Stimulated activated CD8-positive, alpha-beta memory T cell treated with anti-CD3 and anti-CD28 coated beads, Interleukin-7, amount 100 ng/mL, for 1 hour (primary cell): ENCODE data around the gene NOX4.
"Not testable (repeated sequence)": the region's sequence is repeated elsewhere in the genome, so short reads cannot be mapped to it uniquely, and the experiment has no call there.

Experiments
- DNase-seq, 2 donors: peaks; one replicate each; pipeline ENCODE4 v3.0.0-alpha.2; 2020; ENCODE audit warnings: low read depth in 2 of 2

Gene NOX4

DNA sequence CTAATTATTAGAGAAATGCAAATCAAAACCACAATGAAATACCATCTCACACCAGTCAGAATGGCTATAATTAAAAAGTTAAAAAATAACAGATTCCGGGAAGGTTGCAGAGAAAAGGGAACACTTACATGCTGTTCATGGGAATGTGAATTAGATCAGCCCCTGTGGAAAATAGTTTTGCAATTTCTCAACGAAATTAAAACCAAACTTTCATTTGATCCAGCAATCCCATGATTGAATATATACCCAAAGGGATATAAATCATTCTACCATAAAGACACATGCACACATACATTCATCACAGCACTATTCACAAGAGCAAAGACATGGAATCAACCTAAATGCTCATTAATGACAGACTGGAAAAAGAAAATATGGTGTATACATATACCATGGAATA, 32.5 kb downstream of the NOX4 start:
- no peak for DNase-seq

DNA sequence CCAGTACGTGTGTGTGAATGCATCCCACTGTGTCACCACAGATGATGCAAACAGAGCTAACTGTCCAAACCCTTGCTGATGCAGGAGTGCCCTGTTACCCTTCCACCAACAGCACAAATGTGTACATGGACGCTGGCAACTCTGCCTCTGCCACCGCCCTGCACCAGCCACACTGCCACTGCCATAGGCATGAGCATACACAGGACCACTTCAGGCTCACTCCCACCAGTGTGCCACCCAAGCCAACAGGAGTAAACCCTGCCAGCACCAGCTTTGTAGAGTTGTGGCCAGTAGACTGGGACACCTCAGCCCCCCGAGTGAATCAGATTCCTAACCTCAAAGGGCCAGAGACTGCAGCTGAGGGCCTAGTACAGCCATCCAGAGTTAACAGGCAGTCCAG, 34.0 kb downstream of the NOX4 start:
- no peak for DNase-seq

DNA sequence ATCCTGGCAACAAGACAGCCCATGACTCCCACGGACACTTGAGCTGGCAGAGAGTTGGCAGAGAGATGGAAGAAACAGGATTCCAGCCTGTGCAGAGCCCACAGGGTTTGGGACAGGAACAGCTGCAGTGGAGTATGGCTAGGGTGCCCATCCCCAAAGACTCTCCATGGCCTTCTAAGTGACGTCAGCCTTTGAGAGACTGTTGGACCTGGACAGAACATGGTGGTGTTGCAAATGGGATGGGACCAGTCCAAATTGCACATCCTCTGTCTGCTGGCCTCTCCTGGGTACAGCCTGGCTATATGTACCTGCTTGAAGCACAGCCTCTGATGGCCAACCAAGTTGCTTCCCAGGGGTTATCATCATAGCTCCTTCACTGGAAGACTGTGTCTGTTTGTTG, 34.5 kb downstream of the NOX4 start:
- no peak for DNase-seq

DNA sequence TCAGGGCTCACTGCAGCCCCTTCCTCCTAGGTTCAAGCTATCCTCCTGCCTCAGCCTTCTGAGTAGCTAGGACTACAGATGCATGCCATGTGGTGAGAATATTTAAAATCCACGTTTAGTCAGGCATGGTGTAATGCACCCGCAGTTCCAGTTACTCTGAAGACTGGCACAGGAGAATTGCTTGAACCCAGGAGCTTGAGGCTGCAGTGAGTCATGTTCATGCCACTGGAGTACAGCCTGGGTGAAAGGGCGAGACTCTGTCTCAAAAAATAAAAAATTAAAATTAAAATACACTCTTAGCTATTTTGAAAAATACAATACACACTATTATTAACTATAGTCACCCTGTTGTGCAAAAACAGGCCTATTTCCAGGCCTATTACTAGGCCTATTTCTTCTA, 38.4 kb downstream of the NOX4 start:
- no peak for DNase-seq

DNA sequence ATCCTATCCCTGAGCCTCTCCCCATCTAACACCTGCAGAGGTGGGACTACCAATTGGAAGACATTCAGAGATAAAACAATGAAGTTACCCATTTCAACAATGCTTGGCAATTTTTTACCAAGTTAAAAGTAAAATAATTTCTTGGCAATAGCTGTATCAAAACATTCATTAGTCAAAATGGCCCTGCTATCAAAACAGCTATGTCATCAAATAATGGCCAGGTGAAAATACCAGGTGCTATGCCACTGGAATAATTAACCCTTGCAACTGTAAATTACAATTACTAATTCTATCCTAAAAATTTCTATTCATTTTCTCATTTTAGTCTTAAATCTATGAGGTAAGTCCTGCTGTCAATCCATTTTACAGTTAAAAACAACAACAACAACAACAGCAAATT, 43.3 kb downstream of the NOX4 start:
- DNase-seq = no peak

DNA sequence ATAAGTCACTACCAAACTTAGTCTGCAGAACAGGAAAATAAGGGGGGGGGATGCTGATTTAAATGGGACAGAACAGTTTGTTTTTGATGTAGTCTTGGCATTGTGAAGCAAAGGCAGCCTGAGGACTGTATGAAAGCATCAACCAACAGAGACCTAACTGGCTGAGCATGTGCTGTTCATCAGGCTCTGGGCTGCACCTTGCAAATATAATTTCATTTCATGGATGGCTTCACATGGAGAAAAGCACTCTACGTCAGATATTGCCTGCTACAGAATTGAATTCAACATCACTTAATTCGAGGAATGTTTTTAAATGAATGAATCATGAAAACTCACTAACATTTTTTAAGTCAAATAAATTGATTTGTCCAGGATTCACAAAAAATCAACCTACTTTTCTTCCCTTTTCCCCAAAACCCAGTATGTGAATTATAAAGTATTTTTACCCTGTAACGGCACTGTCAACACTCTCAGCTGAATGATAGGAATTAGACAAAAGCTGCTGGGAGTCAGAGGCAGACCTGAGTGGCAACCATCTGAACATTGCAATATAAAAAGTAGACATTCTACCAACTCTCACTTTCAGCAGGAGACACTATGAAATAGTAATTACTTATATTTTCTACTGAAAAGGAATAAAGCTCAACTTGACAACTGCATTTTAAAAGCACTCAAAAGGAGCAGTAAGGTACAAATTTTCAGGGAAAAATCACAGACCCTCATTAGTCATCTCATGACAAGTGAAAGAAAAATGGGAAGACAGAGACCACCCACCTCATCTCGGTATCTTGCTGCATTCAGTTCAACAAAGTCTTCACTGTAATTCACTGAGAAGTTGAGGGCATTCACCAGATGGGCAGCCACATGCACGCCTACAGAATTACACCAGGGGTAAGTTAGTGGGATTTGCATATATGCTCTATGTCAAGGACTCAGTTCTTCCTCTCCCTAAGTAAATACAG, 47.5 kb downstream of the NOX4 start:
- no peak for DNase-seq

DNA sequence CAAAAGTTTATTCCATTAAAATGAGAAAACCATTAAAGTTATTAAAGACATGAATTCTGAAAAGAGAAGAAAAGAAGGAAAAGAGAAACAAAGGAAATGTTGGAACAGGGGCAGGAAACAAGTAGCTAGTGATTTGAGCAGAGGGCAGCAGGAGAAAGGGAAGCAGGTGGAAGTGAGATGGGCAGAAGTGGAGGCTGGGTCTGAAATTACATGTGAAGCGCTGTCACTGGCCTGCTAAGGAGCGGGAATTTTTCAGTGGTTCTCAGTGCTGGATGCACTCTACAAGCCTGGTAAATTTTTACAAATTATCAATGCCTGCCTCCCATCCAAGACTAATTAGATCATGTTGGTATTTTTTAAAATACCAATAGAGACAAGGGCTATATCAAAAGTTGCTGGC, 48.4 kb downstream of the NOX4 start:
- no peak for DNase-seq

DNA sequence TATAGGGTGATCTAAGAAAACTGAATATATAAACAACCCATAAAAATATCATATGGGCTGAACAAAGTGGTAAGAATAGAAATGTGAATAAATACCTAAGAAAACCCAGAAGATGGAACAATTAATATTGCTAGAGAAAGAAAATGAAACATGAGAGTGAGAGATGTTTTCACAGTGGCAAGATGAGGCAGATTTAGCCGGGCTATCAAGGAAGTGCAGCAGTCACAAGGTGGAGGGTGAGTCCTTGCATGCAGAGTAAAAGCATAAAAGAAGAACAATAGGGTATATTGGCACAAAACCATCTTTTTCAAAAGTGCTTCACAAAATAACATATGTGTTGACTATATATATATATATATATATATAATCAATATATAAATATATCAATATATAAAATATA, 49.6 kb downstream of the NOX4 start:
- DNase-seq = no peak

DNA sequence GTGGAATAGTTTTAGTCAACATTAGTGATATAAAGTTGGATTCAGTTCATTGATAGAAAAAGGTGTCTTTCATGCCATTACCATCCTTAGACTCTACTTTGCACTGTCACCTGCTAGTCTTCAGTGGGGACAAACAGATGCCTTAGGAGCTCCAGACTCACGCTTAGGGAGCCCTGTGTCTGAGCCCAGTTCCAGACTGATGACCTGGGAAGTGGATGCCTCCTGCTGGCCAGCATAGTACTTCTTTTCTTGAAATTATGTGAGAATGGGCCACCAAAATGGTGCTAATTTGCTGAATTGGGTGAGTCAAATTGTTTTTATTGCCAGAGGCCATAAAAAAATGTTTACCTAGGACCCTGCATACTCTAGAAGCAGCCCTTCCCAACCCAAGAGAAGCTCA, 53.9 kb downstream of the NOX4 start:
- DNase-seq = no peak

DNA sequence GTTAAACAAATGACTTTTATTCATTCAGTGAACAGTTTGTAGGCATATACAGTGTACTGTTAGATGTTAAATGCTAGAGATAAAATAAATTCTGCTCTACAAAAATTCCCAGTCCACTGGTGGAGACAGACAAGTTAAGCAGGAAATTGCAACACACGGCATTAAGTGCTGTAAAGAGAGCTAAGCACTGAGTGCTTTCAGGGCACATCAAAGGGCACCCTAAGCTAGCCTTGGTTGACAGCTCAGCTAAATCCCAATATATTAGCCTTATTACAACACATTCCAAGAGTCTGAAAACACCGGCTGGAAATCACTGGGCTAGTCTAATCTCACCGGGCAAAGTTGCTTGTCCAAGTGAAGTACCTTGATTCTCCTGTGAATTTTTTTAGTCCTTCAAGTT, 55.1 kb downstream of the NOX4 start:
- no peak for DNase-seq

DNA sequence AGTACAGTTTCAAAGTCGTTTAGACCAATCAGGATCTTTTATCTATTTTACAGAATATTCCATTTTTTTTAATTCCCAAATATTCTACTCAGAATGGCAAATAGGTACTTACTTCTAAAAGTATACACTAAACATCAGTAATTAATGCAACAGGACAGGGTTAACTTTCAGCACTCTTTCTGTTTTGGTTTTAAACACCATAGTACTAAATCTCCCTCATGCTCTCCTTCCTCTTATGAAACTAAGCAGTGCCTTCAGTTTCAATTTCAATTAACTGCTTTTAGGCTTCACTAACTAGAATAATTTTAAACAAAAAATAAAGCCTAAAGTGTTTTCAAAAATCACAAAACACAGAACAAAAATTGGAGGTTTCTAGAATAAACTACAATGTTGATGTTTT, 57.9 kb downstream of the NOX4 start:
- DNase-seq = no peak

DNA sequence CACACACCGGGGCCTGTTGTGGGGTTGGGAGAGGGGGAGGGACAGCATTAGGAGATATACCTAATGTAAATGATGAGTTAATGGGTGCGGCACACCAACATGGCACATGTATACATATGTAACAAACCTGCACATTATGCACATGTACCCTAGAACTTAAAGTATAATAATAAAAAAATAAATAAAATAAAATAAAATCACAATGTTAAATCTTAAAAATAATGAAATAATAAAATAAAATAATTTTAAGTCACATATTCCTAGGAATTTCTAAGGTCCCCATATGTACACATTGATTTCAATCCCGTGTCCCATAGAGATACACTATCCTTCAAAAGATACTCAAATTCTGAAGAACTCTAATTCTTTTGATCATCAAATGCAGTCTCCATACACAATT, 59.0 kb downstream of the NOX4 start:
- not testable (repeated sequence) for DNase-seq

DNA sequence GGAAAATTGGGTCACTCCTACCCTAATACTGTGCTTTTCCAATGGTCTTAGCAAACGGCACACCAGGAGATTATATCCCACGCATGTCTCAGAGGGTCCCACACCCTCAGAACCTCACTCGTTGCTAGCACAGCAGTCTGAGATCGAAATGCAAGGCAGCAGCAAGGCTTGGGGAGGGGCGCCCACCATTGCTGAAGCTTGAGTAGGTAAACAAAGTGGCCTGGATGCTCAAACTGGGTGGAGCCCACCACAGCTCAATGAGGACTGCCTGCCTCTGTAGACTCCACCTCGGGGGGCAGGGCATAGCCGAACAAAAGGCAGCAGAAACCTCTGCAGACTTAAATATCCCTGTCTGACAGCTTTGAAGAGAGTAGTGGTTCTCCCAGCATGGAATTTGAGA, 64.7 kb downstream of the NOX4 start:
- DNase-seq = not testable (repeated sequence)

DNA sequence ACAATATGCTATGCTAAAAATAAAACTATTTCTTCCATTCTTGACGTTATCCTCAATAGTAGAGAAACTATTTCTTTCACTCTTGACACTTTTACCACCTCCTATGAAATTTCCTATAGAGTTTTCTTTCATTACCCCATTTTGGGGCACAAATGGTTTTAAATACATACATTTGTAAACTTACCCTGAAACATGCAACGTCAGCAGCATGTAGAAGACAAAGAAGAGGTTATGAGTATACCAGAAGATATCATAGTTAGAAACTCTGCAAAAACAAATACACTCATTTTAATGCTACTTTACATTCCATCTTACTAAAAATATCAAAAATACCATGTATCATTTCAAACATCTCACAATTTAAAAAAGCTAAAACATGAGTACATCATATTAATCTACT, 69.5 kb downstream of the NOX4 start:
- no peak for DNase-seq

DNA sequence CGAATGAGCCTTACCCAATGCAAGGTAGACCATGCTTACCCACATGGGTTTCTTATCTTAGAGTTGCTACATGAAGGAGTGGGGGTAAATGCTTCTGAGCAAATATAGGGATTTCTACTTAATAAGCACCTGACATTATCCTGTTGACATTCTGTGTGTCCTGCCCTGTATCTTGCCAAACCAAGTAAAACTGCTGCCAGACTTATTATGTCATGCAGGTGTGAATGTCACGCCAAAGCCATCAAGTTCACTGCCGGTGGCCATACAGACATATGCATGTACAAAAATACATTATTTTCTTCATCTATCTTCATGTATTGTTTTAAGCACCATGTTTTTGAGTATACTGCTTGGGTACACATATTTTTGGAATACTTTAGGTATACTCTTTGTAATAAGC, 70.2 kb downstream of the NOX4 start:
- DNase-seq = no peak

DNA sequence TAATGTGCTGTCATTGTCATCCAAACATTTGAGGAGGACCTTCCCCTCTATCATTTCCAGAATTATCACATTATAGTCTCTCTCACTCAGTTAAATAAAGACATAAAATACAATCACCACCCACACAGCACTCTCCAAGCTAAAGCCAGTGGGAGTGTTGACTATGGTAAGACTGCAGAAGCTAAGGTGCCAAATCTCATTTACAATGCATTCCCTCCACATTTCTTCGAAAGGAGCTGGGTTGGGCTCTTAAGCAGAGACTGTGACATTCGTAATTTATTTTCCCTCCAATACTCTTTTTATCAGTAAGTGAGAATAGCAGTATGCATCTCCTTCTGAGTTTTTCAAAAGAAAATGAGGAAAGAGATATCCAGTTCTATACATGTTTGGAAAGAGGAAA, 74.2 kb downstream of the NOX4 start:
- no peak for DNase-seq

DNA sequence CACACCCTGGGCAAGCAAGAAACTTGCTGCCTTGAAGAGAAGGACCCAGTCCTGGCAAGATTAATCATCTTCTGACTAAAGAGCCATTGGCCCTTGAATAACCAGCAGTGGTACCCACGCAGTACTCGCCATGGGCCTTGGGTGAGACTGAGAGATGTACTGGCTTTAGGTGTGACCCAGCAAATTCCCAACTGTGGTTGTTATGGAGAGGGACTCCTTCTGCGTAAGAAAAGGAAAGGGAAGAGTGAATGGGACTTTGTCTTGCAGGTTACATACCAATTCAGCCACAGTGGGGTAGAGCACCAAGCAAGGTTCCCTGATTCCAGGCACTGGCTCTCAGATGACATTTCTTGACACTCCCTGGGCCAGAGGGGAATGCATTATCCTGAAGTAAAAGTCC, 80.1 kb downstream of the NOX4 start:
- not testable (repeated sequence) for DNase-seq

DNA sequence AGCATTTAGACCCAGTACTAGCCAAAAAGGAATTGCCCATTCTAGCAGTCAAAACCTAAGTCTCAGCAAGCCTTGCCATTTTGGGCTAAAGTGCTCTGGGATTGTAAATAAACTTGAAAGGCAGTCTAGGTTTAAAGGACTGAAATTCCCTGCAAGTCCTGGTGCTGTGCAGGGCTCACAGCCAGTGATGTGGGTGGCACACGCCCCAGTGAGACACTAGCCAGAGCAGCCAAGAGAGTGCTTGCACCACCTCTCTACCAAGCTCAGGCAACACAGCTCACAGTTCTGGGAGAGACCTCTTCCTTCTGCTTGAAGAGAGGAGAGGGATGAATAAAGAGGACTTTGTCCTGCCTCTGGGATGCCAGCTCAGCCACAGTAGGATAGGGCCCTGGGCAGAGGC, 80.5 kb downstream of the NOX4 start:
- not testable (repeated sequence) for DNase-seq

DNA sequence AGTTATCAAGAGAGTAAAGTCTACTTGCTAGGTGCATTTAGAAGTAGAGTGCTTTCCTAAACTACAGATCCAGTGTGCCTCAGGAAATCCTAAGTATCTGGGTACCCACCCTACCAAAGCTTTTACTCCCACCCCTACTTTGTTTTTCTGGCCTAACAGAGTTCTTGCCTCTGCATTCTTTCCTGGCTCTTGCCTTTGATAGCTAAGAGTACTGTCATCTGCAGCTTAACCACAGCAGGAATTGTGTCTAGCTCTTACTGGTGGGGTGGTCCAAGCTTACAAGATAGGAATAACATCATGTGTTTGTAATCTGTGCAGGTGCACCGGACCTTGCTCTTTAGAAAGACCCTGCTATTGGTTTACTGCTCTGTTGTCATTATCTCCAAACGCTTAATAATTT, 82.7 kb downstream of the NOX4 start:
- DNase-seq = not testable (repeated sequence)

DNA sequence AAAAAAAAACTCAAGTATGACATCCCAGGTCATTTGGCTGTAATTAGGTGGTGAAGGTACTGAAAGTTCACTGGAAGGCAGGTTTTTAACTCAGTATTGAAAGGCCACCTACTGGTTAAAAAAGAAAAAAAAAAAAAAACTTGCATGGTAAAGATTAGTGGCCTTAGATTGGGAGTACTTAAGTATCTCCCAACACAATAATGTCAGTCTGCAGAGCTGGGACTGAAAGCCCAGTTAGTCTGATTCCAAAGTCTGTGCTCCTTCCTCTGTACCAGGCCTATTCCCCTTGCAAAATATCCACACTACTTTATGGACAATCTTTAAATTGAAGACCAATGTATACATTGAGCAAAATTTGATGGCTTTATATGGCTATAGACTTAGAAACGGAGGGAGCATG, 85.5 kb downstream of the NOX4 start:
- DNase-seq = no peak

DNA sequence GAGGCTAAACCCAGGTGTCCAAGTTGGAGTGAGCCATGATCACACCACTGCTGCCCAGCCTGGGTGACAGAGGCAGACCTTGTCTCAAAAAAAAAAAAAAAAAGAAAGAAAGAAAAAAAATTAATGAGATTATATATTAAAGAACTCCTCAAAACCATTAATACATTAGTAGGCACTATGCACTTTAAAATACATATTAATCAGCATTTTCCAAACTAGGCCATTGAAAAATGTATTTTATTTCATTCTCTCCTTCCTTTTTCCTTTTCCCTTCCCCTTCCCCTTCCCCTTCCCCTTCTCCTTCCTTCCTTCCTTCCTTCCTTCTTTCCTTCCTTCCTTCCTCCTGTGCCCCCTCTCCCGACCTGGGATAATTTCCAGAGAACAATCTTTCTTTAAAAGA, 99.5 kb downstream of the NOX4 start:
- not testable (repeated sequence) for DNase-seq

DNA sequence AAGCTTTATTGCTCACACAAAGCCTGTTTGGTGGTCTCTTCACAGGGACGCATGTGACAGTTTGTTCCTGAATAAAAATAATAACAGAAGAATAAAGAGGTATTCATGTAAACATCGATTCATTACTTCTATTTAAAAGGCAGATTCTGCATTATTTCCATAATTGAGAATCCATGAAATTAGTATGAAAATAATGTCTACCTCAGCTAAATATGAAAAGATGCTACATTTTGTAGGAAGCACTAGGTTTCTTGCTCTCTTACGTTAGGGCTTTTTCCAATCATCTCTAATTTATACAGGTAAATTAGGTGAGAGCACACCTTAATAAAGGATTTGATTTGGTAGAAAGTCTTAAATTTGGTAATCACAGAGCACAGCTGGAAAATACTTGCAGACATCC, 103.7 kb downstream of the NOX4 start:
- DNase-seq = not testable (repeated sequence)

DNA sequence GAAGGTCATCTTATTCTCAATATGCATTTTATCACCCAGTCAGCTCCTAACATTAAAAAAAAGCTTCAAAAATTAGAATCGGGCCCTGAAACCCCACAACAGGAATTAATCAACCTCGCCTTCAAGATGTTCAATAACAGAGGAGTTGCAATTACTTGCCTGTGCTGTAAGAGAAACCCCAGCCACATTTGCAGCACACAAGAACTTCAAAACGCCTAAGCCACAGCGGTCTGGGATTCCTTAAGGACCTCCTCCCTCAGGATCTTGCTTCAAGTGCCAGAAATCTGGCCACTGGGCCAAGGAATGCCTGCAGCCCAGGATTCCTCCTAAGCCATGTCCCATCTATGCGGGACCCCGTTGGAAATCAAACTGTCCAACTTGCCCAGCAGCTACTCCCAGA, 108.2 kb downstream of the NOX4 start:
- DNase-seq = not testable (repeated sequence)

DNA sequence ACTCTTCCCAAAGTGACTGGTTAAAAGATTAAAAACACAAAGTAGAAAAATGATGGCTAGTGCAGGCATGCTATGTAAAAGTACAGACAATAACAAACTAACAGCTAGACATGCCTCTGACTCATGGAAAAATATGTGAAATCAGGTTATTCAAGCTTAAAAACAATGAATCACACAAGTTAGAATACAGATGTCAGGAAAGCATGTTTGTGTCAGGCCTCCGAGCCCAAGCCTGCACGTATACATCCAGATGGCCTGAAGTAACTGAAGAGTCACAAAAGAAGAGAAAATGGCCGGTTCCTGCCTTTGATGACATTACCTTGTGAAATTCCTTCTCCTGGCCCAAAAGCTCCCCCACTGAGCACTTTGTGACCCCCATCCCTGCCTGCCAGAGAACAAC, 110.1 kb downstream of the NOX4 start:
- DNase-seq = no peak
